Neural cell (in vitro differentiated cells): ENCODE measurements around the gene TXN2. TPM values are rescaled to one million over a fixed set of nuclear protein-coding genes. Genes with fewer than 3 reads are reported as not detected.
A peak's percentile ranks its signal among the peaks of the same experiment; 100 is the strongest.

ENCODE experiments used
- H2AFZ ChIP-seq: fragments of 200-600, 300-800 bp; sonication (generic), shearing (Covaris generic); 2 replicates; pipeline ENCODE4 v1.6.0; 2014; ENCODE audit warnings: low read depth, mild to moderate bottlenecking, antibody characterized with exemption, low read length, moderate library complexity
- H3F3A ChIP-seq: fragments of 200-600 bp; shearing (Covaris generic); 2 replicates; pipeline ENCODE4 v1.6.1; 2016; ENCODE audit warnings: mild to moderate bottlenecking, moderate library complexity, mixed read lengths, antibody characterized with exemption, low read length; ENCODE audit not compliant: insufficient read depth, poor library complexity, severe bottlenecking
- H3K27ac ChIP-seq: fragments of 200-600, 300-800 bp; sonication (generic), shearing (Covaris generic); 2 replicates; pipeline ENCODE4 v1.5.1; 2014; ENCODE audit warnings: mild to moderate bottlenecking, low read length, moderate library complexity
- H3K27me3 ChIP-seq: fragments of 300-800, 200-600 bp; sonication (generic), shearing (Covaris generic); 2 replicates; pipeline ENCODE4 v1.6.0; 2014; ENCODE audit warnings: mild to moderate bottlenecking, low read depth, low read length, moderate library complexity; ENCODE audit not compliant: insufficient read depth
- H3K36me3 ChIP-seq: fragments of 300-800, 200-600 bp; sonication (generic), shearing (Covaris generic); 2 replicates; pipeline ENCODE4 v1.5.1; 2014; ENCODE audit warnings: mild to moderate bottlenecking, antibody characterized with exemption, low read length, moderate library complexity; ENCODE audit not compliant: insufficient read depth
- H3K4me2 ChIP-seq: fragments of 300-800, 200-600 bp; sonication (generic), shearing (Covaris generic); 2 replicates; pipeline ENCODE4 v1.6.0; 2014; ENCODE audit warnings: mild to moderate bottlenecking, low read length
- H3K4me3 ChIP-seq: fragments of 300-800, 200-600 bp; sonication (generic), shearing (Covaris generic); 2 replicates; pipeline ENCODE4 v1.5.1; 2014; ENCODE audit warnings: mild to moderate bottlenecking, low read length, moderate library complexity
- H3K79me2 ChIP-seq: fragments of 200-600 bp; shearing (Covaris generic); replicated peaks from 2 replicates; pipeline ENCODE4 v1.6.0; 2014; ENCODE audit warnings: mild to moderate bottlenecking, low read length, moderate library complexity; ENCODE audit not compliant: insufficient read depth
- H3K9ac ChIP-seq: fragments of 300-800, 200-600 bp; sonication (generic), shearing (Covaris generic); 2 replicates; pipeline ENCODE4 v1.6.1; 2016; ENCODE audit warnings: mild to moderate bottlenecking, low read length, mixed read lengths
- H3K9me2 ChIP-seq: fragments of 200-600 bp; shearing (Covaris generic); 2 replicates; pipeline ENCODE4 v1.6.1; 2016; ENCODE audit warnings: mild to moderate bottlenecking, low read length, mixed read lengths; ENCODE audit not compliant: insufficient read depth
- H3K9me3 ChIP-seq: fragments of 200-600, 300-800 bp; sonication (generic), shearing (Covaris generic); 2 replicates; pipeline ENCODE4 v1.6.1; 2016; ENCODE audit warnings: mild to moderate bottlenecking, mixed run types, low read length, moderate library complexity, mixed read lengths
- H4K20me1 ChIP-seq: fragments of 200-600 bp; shearing (Covaris generic); 2 replicates; pipeline ENCODE4 v1.6.1; 2016; ENCODE audit warnings: mild to moderate bottlenecking, mixed run types; ENCODE audit not compliant: insufficient read depth
- EP300 ChIP-seq: fragments of 450-650 bp; conservative IDR thresholded peaks from 2 replicates; pipeline ENCODE4 v1.6.1; 2014; ENCODE audit warnings: antibody characterized with exemption, mild to moderate bottlenecking, moderate library complexity; ENCODE audit not compliant: poor library complexity, severe bottlenecking
- EZH2 ChIP-seq: fragments of 200-600, 300-800 bp; shearing (Covaris generic), sonication (generic); IDR thresholded peaks from 2 replicates; pipeline ENCODE4 v1.6.1; 2014; ENCODE audit warnings: antibody characterized with exemption, low read length, borderline replicate concordance, mild to moderate bottlenecking; ENCODE audit not compliant: insufficient read depth, poor library complexity, severe bottlenecking
- MXI1 ChIP-seq: fragments of 450-650 bp; conservative IDR thresholded peaks from 2 replicates; pipeline ENCODE4 v1.6.1; 2014; ENCODE audit warnings: antibody characterized with exemption, mild to moderate bottlenecking; ENCODE audit not compliant: poor library complexity, severe bottlenecking
- POLR2AphosphoS5 ChIP-seq: IDR thresholded peaks from 2 replicates; pipeline ENCODE4 v1.6.1; 2012
- RAD21 ChIP-seq: fragments of 450-650 bp; conservative IDR thresholded peaks from 2 replicates; pipeline ENCODE4 v1.6.1; 2014; ENCODE audit warnings: antibody characterized with exemption, mild to moderate bottlenecking, moderate library complexity
- SMC3 ChIP-seq: fragments of 450-650 bp; conservative IDR thresholded peaks from 2 replicates; pipeline ENCODE4 v1.6.1; 2014; ENCODE audit warnings: antibody characterized with exemption, mild to moderate bottlenecking, moderate library complexity; ENCODE audit not compliant: poor library complexity
- TAF1 ChIP-seq: IDR thresholded peaks from 2 replicates; pipeline ENCODE4 v1.6.1; 2012; ENCODE audit warnings: low read depth
- polyA plus RNA-seq: library from polyadenylated mRNA; depleted of rRNA; stranded (reverse); fragments of >200 nt; gene quantifications from 2 replicates; pipeline ENCODE4 v1.2.3, GENCODE V29; 2014
- TF ChIP-seq, protein P1 (sequence below): IDR thresholded peaks from 2 replicates; pipeline ENCODE4 v1.6.1; 2012; ENCODE audit warnings: borderline replicate concordance
- TF ChIP-seq, protein P2 (sequence below): fragments of 450-650 bp; IDR thresholded peaks from 2 replicates; pipeline ENCODE4 v1.5.1; 2014; ENCODE audit warnings: antibody characterized with exemption, mild to moderate bottlenecking, moderate library complexity; ENCODE audit not compliant: poor library complexity, severe bottlenecking

The TXN2 gene
- polyA plus RNA-seq, 1 donor from 2014 or later = 26.2 TPM

DNA sequence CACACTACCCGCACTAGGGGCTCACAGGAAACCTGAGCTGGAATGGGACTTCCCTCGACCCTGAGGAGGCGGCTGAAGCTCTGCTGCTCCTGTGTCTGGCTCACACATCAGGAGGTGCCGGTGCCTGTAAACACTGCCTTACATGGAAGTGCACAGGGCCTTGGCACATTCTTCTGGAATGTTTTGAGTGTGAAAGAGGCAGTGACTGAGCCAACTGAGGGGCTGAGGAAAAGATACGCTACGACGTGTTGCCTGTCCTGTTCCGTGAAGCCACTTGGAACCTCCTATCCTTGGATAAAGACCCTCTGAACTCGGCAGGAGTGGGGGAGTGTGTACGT is 10.5 kb downstream of the TXN2 start:
- H3K4me3 ChIP-seq = no peak overlapping the region
- no peaks in the 10 kb centered on the region for H3F3A ChIP-seq
- no peaks in the 10 kb centered on the region for H3K9me3 ChIP-seq
- no peak overlapping the region for H3K9ac ChIP-seq
- no peak overlapping the region for H2AFZ ChIP-seq
- H3K27ac ChIP-seq = no peak overlapping the region
- no peaks in the 10 kb centered on the region for H3K79me2 ChIP-seq
- no peaks in the 10 kb centered on the region for H3K9me2 ChIP-seq
- H3K27me3 ChIP-seq = no peaks in the 10 kb centered on the region
- TF ChIP-seq, protein P1, sequence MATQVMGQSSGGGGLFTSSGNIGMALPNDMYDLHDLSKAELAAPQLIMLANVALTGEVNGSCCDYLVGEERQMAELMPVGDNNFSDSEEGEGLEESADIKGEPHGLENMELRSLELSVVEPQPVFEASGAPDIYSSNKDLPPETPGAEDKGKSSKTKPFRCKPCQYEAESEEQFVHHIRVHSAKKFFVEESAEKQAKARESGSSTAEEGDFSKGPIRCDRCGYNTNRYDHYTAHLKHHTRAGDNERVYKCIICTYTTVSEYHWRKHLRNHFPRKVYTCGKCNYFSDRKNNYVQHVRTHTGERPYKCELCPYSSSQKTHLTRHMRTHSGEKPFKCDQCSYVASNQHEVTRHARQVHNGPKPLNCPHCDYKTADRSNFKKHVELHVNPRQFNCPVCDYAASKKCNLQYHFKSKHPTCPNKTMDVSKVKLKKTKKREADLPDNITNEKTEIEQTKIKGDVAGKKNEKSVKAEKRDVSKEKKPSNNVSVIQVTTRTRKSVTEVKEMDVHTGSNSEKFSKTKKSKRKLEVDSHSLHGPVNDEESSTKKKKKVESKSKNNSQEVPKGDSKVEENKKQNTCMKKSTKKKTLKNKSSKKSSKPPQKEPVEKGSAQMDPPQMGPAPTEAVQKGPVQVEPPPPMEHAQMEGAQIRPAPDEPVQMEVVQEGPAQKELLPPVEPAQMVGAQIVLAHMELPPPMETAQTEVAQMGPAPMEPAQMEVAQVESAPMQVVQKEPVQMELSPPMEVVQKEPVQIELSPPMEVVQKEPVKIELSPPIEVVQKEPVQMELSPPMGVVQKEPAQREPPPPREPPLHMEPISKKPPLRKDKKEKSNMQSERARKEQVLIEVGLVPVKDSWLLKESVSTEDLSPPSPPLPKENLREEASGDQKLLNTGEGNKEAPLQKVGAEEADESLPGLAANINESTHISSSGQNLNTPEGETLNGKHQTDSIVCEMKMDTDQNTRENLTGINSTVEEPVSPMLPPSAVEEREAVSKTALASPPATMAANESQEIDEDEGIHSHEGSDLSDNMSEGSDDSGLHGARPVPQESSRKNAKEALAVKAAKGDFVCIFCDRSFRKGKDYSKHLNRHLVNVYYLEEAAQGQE = no peak
- no peak for TF ChIP-seq POLR2AphosphoS5
- no peak for TF ChIP-seq EZH2
- TF ChIP-seq RAD21 = no peak
- TF ChIP-seq SMC3 = no peak
- TF ChIP-seq TAF1 = no peak
- TF ChIP-seq EP300 = no peak
- TF ChIP-seq, protein P2, sequence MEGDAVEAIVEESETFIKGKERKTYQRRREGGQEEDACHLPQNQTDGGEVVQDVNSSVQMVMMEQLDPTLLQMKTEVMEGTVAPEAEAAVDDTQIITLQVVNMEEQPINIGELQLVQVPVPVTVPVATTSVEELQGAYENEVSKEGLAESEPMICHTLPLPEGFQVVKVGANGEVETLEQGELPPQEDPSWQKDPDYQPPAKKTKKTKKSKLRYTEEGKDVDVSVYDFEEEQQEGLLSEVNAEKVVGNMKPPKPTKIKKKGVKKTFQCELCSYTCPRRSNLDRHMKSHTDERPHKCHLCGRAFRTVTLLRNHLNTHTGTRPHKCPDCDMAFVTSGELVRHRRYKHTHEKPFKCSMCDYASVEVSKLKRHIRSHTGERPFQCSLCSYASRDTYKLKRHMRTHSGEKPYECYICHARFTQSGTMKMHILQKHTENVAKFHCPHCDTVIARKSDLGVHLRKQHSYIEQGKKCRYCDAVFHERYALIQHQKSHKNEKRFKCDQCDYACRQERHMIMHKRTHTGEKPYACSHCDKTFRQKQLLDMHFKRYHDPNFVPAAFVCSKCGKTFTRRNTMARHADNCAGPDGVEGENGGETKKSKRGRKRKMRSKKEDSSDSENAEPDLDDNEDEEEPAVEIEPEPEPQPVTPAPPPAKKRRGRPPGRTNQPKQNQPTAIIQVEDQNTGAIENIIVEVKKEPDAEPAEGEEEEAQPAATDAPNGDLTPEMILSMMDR = no peak
- no peak for TF ChIP-seq MXI1
- peaks cover 4% of the 10 kb centered on the region for H3K36me3 ChIP-seq
- H3K4me2 ChIP-seq = no peak overlapping the region
- no peaks in the 10 kb centered on the region for H4K20me1 ChIP-seq

DNA sequence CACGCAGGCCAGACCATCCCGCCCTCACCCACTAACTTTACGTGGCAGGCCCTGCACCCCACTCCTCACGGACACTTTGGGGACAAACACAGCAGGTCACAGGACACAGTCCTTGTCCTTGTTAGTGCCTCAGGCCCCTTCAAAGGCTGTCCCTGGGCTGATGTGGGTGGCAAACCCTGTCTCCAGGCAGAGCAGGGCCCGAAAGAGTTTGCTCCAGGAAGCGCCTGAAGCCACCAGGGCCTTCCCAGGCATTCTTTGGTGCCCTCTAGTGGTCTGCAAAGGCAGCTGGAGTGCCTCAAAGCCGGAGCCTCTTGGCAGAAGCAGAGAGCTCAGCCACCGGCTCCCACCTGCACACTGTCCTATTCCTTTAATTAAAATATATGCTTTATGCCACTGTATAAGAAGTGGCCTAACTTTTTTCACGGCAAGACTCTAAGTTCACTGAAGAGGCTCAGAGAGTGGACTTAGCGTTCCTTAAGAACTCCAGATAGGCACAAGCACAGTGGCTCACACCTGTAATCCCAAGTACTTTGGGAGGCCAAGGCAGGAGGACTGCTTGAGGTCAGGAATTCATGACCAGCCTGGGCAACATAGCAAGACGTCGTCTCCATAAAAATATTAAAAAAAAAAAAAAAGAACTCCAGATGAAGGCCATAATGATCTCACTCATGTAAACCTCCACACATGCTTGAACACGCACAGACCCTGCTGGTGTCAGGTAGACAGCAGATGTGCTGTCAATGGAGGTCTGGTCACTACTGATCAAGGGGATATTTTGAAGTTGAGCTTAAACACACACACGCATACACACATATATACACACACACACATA is 11.1 kb downstream of the TXN2 start:
- H3K9ac ChIP-seq = no peak overlapping the region
- no peak overlapping the region for H2AFZ ChIP-seq
- no peaks in the 10 kb centered on the region for H4K20me1 ChIP-seq
- H3K9me3 ChIP-seq = no peaks in the 10 kb centered on the region
- no peak overlapping the region for H3K4me3 ChIP-seq
- TF ChIP-seq POLR2AphosphoS5 (no peak), EP300 (no peak), EZH2 (no peak), MXI1 (no peak), RAD21 (peak; percentile 95), SMC3 (peak; percentile 91), TAF1 (no peak)
- TF ChIP-seq, protein P1 = no peak
- TF ChIP-seq, protein P2 = peak; percentile 95
- H3K79me2 ChIP-seq = no peaks in the 10 kb centered on the region
- H3K9me2 ChIP-seq = no peaks in the 10 kb centered on the region
- no peak overlapping the region for H3K4me2 ChIP-seq
- no peak overlapping the region for H3K27ac ChIP-seq
- no peaks in the 10 kb centered on the region for H3K36me3 ChIP-seq
- no peaks in the 10 kb centered on the region for H3F3A ChIP-seq
- H3K27me3 ChIP-seq = no peaks in the 10 kb centered on the region
